Duodenal mucosa (tissue), 2 donors: Measurements from ENCODE around the gene NKD2.
"Not testable (repeated sequence)": the region's sequence is repeated elsewhere in the genome, so short reads cannot be mapped to it uniquely, and the experiment has no call there.

Experiments
- H3K27ac ChIP-seq: one replicate; pipeline ENCODE4 v1.7.0; 2013; ENCODE audit warnings: low read depth, low read length
- H3K27me3 ChIP-seq, 2 donors: one replicate each; pipeline ENCODE4 v1.7.0; 2013; ENCODE audit warnings: low read length in 2 of 2, control low read depth in 1 of 2; ENCODE audit not compliant: insufficient read depth in 2 of 2, control insufficient read depth in 1 of 2
- H3K36me3 ChIP-seq, 2 donors: one replicate each; pipeline ENCODE4 v1.7.0; 2013; ENCODE audit warnings: low read length in 2 of 2, control low read depth in 1 of 2; ENCODE audit not compliant: insufficient read depth in 2 of 2, control insufficient read depth in 1 of 2
- H3K4me1 ChIP-seq, 2 donors: one replicate each; pipeline ENCODE4 v1.7.0; 2013; ENCODE audit warnings: low read length in 2 of 2, control low read depth in 1 of 2; ENCODE audit not compliant: insufficient read depth in 2 of 2, control insufficient read depth in 1 of 2
- H3K4me3 ChIP-seq, 2 donors: one replicate each; pipeline ENCODE4 v1.7.0; 2013; ENCODE audit warnings: low read length in 2 of 2, low read depth in 1 of 2
- H3K9ac ChIP-seq, 2 donors: one replicate each; pipeline ENCODE4 v1.7.0; 2013; ENCODE audit warnings: low read length in 2 of 2, low read depth in 1 of 2
- H3K9me3 ChIP-seq, 2 donors: one replicate each; pipeline ENCODE4 v1.7.0; 2013; ENCODE audit warnings: low read length in 2 of 2, control low read depth in 1 of 2; ENCODE audit not compliant: control insufficient read depth in 1 of 2

The NKD2 gene

GRCh38 chr5:1056611-1057484 is 48.2 kb downstream of the NKD2 start:
- no peaks in the 10 kb centered on the region for H3K27me3 ChIP-seq
- no peak overlapping the region for H3K9ac ChIP-seq
- no peak overlapping the region for H3K4me3 ChIP-seq
- no peak overlapping the region for H3K27ac ChIP-seq
- peaks cover 27 to 87% of the 10 kb centered on the region in 2 donors for H3K36me3 ChIP-seq
- H3K9me3 ChIP-seq, result no peaks in the 10 kb centered on the region
- no peaks in the 10 kb centered on the region for H3K4me1 ChIP-seq

DNA sequence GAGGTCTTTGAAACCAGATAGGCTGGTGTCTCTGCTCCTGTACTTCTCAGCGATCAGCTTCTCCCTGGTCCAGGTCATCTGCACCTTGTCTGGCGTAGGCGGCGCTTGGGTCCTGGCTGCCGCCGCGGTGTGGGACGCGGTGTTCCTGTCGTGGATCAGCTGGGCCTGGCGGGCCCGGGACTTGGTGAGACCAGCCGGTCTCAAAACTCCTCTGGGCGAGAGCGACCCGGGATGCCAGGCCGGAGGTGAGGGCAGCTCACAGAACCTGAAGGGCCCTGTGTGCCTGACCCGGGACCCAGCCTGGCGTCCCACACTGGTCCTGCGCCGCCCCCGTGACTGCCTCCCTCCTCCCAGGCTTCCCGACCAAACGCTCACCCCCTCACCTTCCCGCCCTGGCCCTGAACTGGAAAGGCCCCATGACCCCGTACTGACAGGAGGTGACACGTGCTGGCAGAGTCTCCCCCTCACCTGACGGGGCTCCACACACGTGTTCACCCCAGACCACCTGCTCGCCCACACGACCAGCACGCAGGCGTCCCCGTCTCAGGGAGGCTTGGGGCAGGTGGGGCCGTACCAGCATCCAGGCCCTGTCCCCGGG is 49.0 kb downstream of the NKD2 start:
- no peaks in the 10 kb centered on the region for H3K4me1 ChIP-seq
- no peak overlapping the region for H3K9ac ChIP-seq
- no peak overlapping the region for H3K27ac ChIP-seq
- no peak overlapping the region for H3K4me3 ChIP-seq
- no peaks in the 10 kb centered on the region for H3K9me3 ChIP-seq
- H3K36me3 ChIP-seq, result peaks cover 23 to 81% of the 10 kb centered on the region in 2 donors
- no peaks in the 10 kb centered on the region for H3K27me3 ChIP-seq

- H3K27me3 ChIP-seq, result no peaks in the 10 kb centered on the region
- H3K27ac ChIP-seq, result no peak overlapping the region
- H3K9ac ChIP-seq, result no peak overlapping the region
- no peaks in the 10 kb centered on the region for H3K9me3 ChIP-seq
- peaks cover 21 to 81% of the 10 kb centered on the region in 2 donors for H3K36me3 ChIP-seq
- H3K4me1 ChIP-seq, result no peaks in the 10 kb centered on the region
- no peak overlapping the region for H3K4me3 ChIP-seq
Measured at GRCh38 chr5:1058083-1058945, 49.7 kb downstream of the NKD2 start.

- Histone ChIP-seq H3K4me3 (no peak overlapping the region), H3K9ac (no peak overlapping the region), H3K36me3 (peaks cover 21 to 78% of the 10 kb centered on the region in 2 donors), H3K27ac (no peak overlapping the region), H3K9me3 (no peaks in the 10 kb centered on the region), H3K27me3 (no peaks in the 10 kb centered on the region), H3K4me1 (no peaks in the 10 kb centered on the region)
Measured at GRCh38 chr5:1058988-1059883, 50.6 kb downstream of the NKD2 start.

DNA sequence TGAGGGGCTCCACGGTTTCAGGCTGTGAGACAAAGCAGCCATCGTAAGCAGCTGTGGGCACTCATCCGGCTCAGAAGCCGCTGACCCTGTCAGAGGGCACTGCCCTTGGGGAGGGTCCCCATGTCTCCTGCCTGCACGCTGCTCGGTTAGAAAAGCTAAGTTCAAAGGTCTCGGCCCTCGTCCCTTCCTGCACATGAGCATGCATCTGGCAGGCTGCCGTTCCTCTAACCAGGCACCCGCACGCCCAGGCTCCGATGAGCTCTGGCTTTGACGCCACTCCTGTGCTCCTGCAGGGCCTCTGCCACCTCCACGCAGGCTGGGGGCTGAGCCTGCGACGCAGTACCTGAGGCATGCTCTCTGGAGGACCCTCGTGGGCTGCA is 51.3 kb downstream of the NKD2 start:
- Histone ChIP-seq H3K9me3 (no peaks in the 10 kb centered on the region), H3K4me3 (no peak overlapping the region), H3K27ac (no peak overlapping the region), H3K36me3 (peaks cover 26 to 78% of the 10 kb centered on the region in 2 donors), H3K9ac (no peak overlapping the region), H3K4me1 (no peaks in the 10 kb centered on the region), H3K27me3 (no peaks in the 10 kb centered on the region)

- H3K27ac ChIP-seq, result no peak overlapping the region
- H3K9ac ChIP-seq, result no peak overlapping the region
- H3K27me3 ChIP-seq, result no peaks in the 10 kb centered on the region
- H3K9me3 ChIP-seq, result no peaks in the 10 kb centered on the region
- H3K4me1 ChIP-seq, result no peaks in the 10 kb centered on the region
- peaks cover 22 to 78% of the 10 kb centered on the region in 2 donors for H3K36me3 ChIP-seq
- H3K4me3 ChIP-seq, result no peak overlapping the region
Measured at GRCh38 chr5:1060535-1060981, 52.0 kb downstream of the NKD2 start.

DNA sequence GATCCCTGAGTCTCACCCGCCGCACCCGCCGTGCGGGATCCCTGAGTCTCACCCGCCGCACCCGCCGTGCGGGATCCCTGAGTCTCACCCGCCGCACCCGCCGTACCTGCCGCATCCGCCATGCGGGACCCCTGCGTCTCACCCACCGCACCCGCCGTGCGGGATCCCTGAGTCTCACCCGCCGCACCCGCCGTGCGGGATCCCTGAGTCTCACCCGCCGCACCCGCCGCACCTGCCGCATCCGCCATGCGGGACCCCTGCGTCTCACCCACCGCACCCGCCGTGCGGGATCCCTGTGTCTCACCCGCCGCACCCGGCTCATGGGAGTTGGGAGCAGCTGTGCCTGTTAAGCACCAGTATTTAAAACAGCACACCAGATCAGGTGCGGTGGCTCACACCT is 52.7 kb downstream of the NKD2 start:
- H3K36me3 ChIP-seq, result peaks cover 21 to 72% of the 10 kb centered on the region in 2 donors
- H3K4me3 ChIP-seq, H3K27me3 ChIP-seq, H3K27ac ChIP-seq, H3K9ac ChIP-seq, H3K9me3 ChIP-seq, H3K4me1 ChIP-seq: not testable (repeated sequence)

GRCh38 chr5:1061916-1062315 is 53.3 kb downstream of the NKD2 start:
- no peaks in the 10 kb centered on the region for H3K9me3 ChIP-seq
- no peak overlapping the region for H3K4me3 ChIP-seq
- H3K9ac ChIP-seq, result no peak overlapping the region
- no peaks in the 10 kb centered on the region for H3K27me3 ChIP-seq
- no peak overlapping the region for H3K27ac ChIP-seq
- peaks cover 22 to 70% of the 10 kb centered on the region in 2 donors for H3K36me3 ChIP-seq
- no peaks in the 10 kb centered on the region for H3K4me1 ChIP-seq

DNA sequence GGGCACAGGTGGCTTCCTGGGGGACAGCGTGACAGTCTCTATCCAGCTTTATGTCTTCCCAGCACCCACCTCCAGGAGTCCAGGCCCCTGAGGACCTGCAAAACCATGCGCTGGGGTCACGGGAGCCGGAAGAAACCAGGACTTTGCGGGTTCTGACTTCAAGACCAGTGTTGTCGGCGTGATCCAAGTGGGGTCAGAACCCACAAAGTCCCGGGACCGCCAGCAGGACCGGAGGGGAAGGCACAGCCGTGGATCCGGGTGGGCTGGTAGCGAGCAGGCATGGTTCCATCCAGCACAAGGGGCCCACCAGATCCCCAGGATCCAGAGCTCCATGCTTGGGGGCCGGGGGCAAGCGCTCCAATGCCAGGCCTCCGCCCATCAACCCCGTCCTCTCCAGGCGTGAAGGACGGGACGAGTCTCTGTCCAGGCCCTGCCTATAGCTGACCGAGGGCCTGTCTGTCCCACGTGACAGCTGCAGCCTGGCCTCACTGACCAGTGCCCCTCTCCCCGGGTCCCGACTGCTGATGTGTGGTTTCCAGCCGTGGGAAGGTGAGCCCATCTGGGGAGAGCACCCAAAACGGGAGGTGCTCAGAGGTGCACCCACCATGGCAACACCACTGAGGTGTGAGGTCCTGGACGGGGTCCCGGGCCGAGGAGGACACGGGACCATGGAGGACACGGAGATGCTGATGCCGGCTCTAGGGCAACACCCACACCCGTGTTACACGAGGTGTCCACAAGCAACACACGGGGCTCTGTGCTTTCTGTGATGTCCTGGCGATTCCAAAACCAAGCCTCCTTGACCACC is 54.4 kb downstream of the NKD2 start:
- Histone ChIP-seq H3K27me3 (no peaks in the 10 kb centered on the region), H3K9ac (no peak overlapping the region), H3K36me3 (peaks cover 20 to 70% of the 10 kb centered on the region in 2 donors), H3K4me3 (no peak overlapping the region), H3K27ac (no peak overlapping the region), H3K9me3 (no peaks in the 10 kb centered on the region), H3K4me1 (no peaks in the 10 kb centered on the region)
